ENCODE data around the gene ALX4. TPM values are rescaled to one million over a fixed set of nuclear protein-coding genes. Genes with fewer than 3 reads are reported as not detected.

Gene ALX4
- polyA plus RNA-seq, 1 donor from 2014 or later: not detected

DNA sequence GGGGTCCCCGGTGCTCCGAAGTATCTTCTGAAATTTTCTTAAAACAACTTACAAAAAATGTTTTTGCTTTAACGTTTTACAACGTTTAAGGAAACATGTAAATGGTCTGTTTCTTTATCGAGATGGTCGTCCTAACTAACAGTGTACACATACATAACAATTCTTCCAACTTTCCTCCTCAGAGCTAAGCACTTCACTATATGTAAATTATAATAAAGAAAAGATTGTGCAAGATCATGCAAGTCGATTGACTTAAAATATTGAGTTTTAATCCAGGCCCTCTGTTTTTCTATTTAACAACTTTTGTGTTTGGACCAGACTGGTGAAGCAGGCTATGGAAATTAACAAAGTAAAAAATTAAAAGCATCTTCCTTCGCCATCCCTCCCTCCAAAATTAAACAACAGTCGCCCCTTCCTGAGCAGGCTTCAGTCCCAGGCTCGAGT, 4.9 kb downstream of the ALX4 start:
- Mint-ChIP-seq H3K9me3 (no peaks in the 10 kb centered on the region), H3K36me3 (no peaks in the 10 kb centered on the region), H3K4me1 (peaks cover 9 to 16% (median 15%) of the 10 kb centered on the region in 3 donors), H3K27me3 (peaks cover 69% of the 10 kb centered on the region), H3K27ac (peak overlapping the region; percentile 49 to 82 (median 79)), H3K4me3 (peak overlapping the region; percentile 85 to 94 (median 94))

DNA sequence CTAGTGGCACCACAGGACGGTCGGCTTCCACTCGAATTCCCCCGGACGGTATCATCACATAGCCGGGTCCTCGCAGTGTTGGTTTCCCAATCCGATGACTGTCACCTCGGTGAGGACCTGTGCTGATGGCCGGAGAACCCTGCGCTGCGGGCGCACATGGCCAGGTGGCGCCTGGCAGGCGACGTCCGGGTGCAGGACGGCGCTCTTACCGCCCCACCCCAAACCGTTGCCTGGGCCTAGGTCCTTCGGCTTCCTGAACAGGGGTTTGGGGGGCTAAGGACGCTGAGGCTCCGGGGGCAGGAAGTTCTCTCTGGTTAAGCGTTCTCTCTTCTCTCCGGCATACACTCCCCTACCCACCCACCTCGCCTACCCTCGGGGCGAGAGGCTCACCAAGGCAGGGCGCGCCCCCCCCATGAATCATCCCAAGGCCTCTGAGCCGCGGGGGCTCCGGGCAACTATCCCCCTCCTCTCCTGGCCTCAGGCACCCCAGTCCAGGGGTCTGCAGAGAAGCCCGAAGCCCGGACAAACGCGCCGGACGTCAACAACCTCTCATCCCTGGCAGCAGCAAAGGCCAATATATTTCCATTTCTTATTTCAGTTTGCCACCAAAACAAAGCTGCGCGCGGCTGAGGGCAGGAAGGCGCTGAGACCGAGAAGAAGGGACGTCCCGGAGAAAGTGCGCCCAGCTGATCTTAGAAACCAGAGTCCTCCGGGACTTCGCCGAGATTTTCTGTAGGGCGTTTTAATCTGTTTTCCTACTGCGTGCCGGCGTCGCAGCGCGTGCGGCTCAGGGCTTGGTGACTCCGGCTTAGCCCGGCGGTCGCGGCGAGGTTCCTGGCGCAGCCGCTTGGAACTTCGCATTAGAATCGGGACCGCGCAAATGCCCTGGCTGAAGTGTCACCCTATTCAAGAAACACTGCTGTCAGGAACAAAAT, 5.6 kb downstream of the ALX4 start:
- peaks cover 73% of the 10 kb centered on the region for H3K27me3 Mint-ChIP-seq
- peak overlapping the region; percentile 85 to 94 (median 94) for H3K4me3 Mint-ChIP-seq
- H3K27ac Mint-ChIP-seq: peak overlapping the region; percentile 49 to 79 (median 70)

DNA sequence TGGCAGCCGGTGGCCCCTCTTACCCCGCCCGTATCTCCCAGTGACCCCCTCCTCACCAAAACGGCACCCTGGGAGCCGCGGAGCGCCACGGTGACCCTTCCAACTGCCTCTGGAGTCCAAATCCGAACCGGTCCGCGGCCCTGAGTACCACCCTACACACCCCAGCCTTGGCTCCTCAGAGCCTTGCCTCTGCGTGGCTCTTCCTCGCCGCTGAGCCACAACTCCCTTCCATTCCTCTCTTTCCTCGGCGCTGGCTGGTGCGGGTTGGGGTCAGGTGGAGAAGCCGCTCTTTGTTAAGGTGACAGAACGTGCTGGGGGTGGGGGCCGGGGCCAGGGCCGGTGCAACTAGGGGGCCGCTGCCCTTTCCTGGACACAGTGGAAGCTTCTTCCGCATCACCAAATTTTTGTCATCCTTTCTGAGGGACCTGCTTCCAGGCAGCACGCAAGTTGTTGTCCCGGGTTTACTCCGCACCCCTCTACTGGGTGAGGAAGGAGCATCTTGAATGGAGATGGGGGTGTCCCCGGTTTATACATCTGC, 6.5 kb downstream of the ALX4 start:
- Mint-ChIP-seq H3K4me1 (peaks cover 9 to 16% (median 13%) of the 10 kb centered on the region in 3 donors), H3K4me3 (no peak overlapping the region), H3K27ac (peak overlapping the region in 2 of 3 donors; percentile 31 to 45)

More for the DNA sequence above, 5.6 kb downstream of the ALX4 start:
- Mint-ChIP-seq H3K36me3 (no peaks in the 10 kb centered on the region), H3K4me1 (peaks cover 9 to 16% (median 15%) of the 10 kb centered on the region in 3 donors), H3K9me3 (no peaks in the 10 kb centered on the region)

DNA sequence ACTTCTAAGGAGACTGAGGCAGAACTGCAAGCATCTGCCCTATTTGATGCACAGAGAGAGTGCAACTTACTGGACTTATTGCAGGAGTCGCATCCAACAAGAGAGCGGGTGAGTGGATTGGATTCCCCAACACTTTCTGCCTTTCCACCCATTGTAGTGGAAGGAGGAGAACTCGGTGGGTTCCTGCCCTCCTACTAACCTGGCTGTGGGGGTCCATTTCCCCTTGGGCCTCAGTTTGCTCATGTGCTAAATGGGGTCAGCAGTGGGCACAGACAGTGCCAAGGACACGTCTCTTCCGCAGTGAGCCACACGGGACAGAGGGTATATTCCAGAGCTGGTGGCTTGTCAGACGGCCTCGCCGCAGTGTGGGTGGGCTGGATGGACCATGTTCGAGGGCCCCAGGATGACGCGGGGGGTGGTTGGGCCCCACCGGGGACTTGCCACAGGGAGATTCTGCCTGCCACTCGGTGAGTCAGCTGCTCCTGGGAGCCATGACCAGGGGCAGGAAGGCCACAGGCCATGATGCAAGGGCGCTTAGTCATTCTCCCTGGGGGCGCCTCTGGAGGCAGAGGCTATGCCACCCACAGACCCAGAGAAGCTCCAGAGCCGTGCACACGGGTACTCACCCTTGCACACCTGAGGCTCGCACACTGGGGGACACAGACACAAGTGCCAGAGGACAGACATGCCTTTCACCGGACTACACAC, 8.2 kb downstream of the ALX4 start:
- Mint-ChIP-seq H3K4me3 (no peak overlapping the region), H3K4me1 (peaks cover 6 to 15% (median 13%) of the 10 kb centered on the region in 3 donors), H3K27me3 (peaks cover 63% of the 10 kb centered on the region), H3K36me3 (no peaks in the 10 kb centered on the region), H3K9me3 (no peaks in the 10 kb centered on the region), H3K27ac (peak overlapping the region in 1 of 3 donors; percentile 78)

More for the DNA sequence above, 6.5 kb downstream of the ALX4 start:
- no peaks in the 10 kb centered on the region for H3K9me3 Mint-ChIP-seq
- no peaks in the 10 kb centered on the region for H3K36me3 Mint-ChIP-seq
- peaks cover 75% of the 10 kb centered on the region for H3K27me3 Mint-ChIP-seq

DNA sequence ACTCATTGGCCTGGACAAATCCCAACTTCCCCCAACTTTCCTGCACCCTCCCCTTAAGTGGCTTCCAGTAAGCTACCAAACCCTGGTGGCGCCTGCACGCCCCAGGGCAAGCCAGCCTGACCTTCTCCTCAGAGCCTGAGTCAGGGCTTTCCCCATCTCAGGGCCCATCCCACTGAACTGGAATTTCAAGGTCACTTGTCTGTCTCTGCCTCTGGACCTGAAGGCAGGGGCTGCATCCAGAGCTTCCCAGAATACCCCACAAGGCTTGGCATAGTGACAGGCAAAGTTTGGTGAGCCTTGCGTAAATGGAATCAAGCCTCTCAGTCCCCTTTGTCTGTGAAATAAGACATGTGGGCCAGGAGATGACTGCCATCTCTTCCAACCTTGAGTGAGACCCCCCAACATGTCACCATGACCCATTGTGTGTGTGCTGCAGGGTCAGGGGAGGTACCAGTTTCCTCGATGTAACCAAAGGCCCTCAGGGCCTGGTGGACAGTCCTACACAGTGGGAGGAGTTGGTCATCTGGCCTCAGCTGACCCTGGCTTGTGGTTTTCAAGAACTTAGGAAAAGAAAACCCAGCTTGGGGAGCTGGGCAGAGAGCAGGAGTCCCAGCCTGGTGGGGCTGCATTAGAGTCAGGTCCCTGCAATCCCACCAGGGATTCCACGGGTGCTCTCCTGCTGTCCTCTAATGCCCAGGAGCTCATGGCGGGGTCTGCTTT, 8.9 kb downstream of the ALX4 start:
- H3K27me3 Mint-ChIP-seq: peaks cover 56% of the 10 kb centered on the region
- H3K36me3 Mint-ChIP-seq: no peaks in the 10 kb centered on the region
- no peak overlapping the region for H3K4me3 Mint-ChIP-seq
- H3K27ac Mint-ChIP-seq: no peak overlapping the region
- H3K4me1 Mint-ChIP-seq: peaks cover 6 to 13% (median 13%) of the 10 kb centered on the region in 3 donors
- no peaks in the 10 kb centered on the region for H3K9me3 Mint-ChIP-seq

DNA sequence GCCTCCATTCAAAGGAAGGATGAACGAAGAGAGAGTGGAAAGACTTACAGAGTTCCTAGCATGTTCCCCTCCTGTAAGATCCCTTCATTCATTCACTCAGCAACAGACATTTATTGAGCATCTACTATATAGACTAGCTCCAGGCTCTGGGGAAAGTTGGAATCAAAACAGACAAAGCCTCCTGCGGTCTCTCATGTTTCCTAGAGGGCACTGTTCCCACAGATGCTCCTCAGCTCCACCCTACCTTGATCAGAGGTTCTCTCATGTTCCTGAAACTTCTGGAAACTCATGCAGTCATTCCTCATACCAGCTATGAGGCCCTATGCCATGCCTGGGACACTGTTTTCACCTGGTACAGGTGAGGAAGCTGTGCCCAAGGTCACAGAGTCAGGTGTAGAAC, 11.1 kb downstream of the ALX4 start:
- no peaks in the 10 kb centered on the region for H3K36me3 Mint-ChIP-seq
- H3K9me3 Mint-ChIP-seq: no peaks in the 10 kb centered on the region
- H3K27ac Mint-ChIP-seq: peak overlapping the region in 1 of 3 donors; percentile 79
- H3K4me3 Mint-ChIP-seq: no peak overlapping the region
- H3K27me3 Mint-ChIP-seq: peaks cover 36% of the 10 kb centered on the region
- H3K4me1 Mint-ChIP-seq: peaks cover 0 to 2% (median 0%) of the 10 kb centered on the region in 3 donors

DNA sequence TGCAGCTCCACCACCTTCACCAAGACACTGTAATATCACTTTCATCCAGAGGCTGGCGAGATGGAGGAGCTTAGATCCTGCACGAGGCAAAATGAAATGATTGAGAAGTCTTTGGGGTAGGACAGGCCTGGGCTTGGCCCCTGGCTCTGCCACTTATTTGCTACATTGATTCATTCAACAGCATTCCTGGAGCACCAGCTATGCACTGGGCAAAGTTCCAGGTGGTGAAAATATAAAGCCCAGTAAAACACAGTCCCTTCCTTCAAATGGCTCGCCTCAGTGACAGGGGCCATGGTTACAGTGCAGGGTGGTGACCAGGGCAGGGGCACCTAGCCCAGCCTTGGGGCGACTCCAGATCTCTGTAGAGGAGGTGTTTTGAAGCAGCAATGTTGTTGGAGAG, 19.7 kb downstream of the ALX4 start:
- no peaks in the 10 kb centered on the region for H3K36me3 Mint-ChIP-seq
- no peaks in the 10 kb centered on the region for H3K9me3 Mint-ChIP-seq
- no peak overlapping the region for H3K4me3 Mint-ChIP-seq
- peaks cover 17% of the 10 kb centered on the region for H3K27me3 Mint-ChIP-seq
- no peak overlapping the region for H3K27ac Mint-ChIP-seq
- no peaks in the 10 kb centered on the region for H3K4me1 Mint-ChIP-seq

DNA sequence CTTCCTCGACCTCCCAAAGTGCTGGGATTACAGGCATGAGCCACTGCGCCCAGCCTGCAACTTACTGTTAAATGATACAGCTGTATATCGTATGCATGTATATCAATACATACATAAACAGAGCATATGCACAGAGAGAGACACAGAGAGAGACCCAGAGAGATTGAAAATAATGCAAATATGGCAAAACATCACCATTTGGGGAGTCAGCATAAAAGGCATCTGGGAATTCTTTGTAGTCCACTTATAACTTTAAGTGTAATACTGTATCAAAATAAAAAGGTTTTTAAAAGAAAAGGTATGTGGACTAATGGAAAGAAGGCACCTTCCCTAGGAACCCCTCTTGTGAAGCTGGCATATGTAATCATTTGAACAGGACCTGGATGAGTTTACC, 21.8 kb downstream of the ALX4 start:
- H3K27me3 Mint-ChIP-seq: peaks cover 15% of the 10 kb centered on the region
- H3K27ac Mint-ChIP-seq: no peak overlapping the region
- H3K4me1 Mint-ChIP-seq: no peaks in the 10 kb centered on the region
- no peaks in the 10 kb centered on the region for H3K9me3 Mint-ChIP-seq
- H3K36me3 Mint-ChIP-seq: no peaks in the 10 kb centered on the region
- no peak overlapping the region for H3K4me3 Mint-ChIP-seq

DNA sequence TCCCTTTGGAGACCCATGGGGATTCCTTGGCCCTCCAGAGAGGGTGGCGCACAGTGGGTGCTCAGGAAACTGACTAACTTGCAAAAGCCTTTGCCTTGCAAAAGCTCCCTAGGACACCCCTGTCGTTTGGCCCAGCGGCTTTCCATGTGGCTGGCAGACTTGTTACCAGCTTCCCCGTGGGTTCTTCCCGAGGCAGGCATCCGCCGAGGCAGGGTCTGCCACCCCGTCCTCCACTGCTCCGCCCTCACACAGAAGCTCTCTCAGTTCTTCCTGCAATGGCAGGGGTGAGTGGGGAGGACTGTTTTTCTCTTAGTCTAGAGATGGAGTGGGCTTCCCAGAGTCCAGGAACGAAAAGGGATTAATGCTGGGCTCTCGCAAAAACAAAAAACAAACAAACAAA, 23.0 kb downstream of the ALX4 start:
- no peak overlapping the region for H3K27ac Mint-ChIP-seq
- H3K27me3 Mint-ChIP-seq: peaks cover 13% of the 10 kb centered on the region
- H3K4me1 Mint-ChIP-seq: no peaks in the 10 kb centered on the region
- no peaks in the 10 kb centered on the region for H3K9me3 Mint-ChIP-seq
- no peaks in the 10 kb centered on the region for H3K36me3 Mint-ChIP-seq
- no peak overlapping the region for H3K4me3 Mint-ChIP-seq

DNA sequence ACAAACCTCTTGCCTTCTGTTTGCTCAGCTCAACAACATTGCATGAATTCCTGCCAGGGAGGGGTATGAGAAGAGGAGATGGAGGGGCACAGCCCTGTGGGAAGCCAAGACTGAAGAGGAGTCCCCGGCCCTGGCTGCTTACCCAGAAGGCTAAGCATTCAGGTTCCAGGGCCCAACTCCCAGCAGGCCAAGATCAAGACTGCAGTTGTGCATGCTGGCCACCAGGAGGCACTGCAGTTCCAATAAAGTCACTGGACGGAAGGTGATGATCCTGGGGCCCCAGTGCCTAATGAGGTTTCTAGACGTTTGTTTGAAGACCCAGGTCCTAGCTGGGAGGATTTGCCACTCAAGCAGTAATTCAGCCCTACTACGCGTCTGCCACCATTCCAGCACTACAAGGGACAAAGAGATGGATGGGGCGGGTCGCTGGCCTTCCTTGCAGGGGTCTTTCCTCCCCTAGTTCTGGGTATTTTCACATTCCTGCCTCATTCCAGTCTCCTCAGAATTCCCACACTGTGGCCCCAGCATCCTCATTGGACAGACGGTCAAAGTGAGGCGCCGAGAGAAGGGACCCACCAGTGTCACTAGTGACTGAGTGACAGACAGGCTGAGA, 23.6 kb downstream of the ALX4 start:
- H3K4me1 Mint-ChIP-seq: no peaks in the 10 kb centered on the region
- H3K9me3 Mint-ChIP-seq: no peaks in the 10 kb centered on the region
- no peaks in the 10 kb centered on the region for H3K36me3 Mint-ChIP-seq
- H3K27ac Mint-ChIP-seq: no peak overlapping the region
- H3K27me3 Mint-ChIP-seq: peaks cover 12% of the 10 kb centered on the region
- no peak overlapping the region for H3K4me3 Mint-ChIP-seq

DNA sequence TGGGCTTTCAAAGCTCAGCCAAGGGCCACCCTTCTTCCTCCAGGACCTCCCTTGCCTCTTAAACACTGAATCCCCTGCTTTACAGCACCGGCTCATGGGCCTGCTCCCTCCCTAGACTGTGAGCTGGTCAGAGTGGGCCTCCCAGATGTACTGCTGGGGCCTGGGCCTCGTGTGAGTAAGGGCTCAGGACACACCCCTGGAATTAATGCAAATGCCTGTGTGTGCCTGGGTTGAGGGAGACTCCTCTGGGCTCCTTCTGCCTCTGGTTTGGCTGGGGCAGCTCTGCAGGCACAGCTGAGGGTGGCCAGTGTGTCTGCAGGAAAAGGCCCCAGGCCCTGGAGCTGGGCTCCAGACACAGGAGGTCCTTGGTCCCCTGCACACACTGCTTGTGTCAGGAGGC, 24.2 kb downstream of the ALX4 start:
- H3K4me1 Mint-ChIP-seq: no peaks in the 10 kb centered on the region
- H3K9me3 Mint-ChIP-seq: no peaks in the 10 kb centered on the region
- H3K27me3 Mint-ChIP-seq: peaks cover 16% of the 10 kb centered on the region
- H3K36me3 Mint-ChIP-seq: no peaks in the 10 kb centered on the region
- no peak overlapping the region for H3K27ac Mint-ChIP-seq
- no peak overlapping the region for H3K4me3 Mint-ChIP-seq

DNA sequence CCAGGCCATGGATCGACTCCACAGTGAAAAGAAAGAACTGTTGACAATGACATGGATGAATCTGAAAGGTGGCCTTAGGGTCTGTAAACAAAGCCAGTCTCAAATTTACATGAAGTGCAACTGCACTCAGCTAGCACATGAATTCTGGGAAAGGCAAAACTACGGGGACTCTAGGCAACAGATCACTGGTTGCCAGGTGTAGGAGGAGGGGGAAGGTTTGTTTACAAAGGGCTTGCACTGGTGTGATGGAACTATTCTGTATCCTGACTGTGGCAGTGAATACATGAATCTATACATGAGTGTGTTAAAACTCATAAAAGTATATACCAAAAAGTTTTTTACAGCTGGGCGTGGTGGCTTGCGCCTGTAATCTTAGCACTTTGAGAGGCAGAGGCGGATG, 27.3 kb downstream of the ALX4 start:
- H3K4me1 Mint-ChIP-seq: no peaks in the 10 kb centered on the region
- H3K4me3 Mint-ChIP-seq: no peak overlapping the region
- no peaks in the 10 kb centered on the region for H3K9me3 Mint-ChIP-seq
- H3K27ac Mint-ChIP-seq: peak overlapping the region in 1 of 3 donors; percentile 17
- peaks cover 10% of the 10 kb centered on the region for H3K27me3 Mint-ChIP-seq
- no peaks in the 10 kb centered on the region for H3K36me3 Mint-ChIP-seq

DNA sequence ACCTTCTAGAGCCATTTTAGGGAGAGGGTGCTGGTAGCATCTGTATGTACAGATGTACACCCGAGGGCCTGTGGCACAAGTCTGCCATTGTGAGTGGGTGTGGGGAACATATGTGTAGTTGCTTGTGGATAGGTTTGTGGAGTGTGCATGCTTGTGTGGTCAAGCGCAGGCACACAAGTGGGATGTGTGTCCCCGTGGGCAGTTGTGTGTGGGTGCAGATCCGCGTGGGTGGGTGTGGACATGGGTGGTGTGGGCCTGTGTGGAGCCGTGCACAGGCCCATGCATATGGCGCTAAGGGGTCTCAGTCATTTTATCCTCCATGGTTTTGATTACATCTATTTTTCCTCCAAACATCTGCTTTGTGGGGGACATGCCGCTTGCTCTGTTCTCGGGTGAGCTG, 28.8 kb downstream of the ALX4 start:
- H3K4me1 Mint-ChIP-seq: no peaks in the 10 kb centered on the region
- H3K27me3 Mint-ChIP-seq: peaks cover 7% of the 10 kb centered on the region

DNA sequence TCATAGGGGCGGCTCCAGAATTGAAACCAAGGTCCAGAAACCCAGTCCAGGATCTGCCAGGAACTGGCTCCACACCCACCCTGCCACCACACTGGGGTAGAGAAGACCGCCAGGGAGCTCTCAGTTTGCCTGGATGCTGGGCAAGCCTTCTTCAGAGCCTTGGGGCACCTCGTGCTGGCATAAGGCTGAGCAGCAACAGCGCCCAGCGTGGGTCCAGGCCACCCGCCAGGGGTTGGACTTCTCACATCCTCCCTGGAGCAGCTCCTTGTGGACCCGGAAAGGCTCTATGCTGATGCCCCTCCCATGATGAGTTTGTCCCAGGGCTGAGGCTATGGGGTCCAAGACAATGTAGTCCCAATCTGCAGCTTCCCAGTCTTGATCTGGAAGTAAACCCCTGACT, 29.7 kb downstream of the ALX4 start:
- H3K4me1 Mint-ChIP-seq: no peaks in the 10 kb centered on the region
- H3K9me3 Mint-ChIP-seq: no peaks in the 10 kb centered on the region
- no peak overlapping the region for H3K27ac Mint-ChIP-seq
- H3K4me3 Mint-ChIP-seq: no peak overlapping the region
- H3K36me3 Mint-ChIP-seq: no peaks in the 10 kb centered on the region
- H3K27me3 Mint-ChIP-seq: peaks cover 7% of the 10 kb centered on the region

More for the DNA sequence above, 28.8 kb downstream of the ALX4 start:
- Mint-ChIP-seq H3K4me3 (no peak overlapping the region), H3K36me3 (no peaks in the 10 kb centered on the region), H3K9me3 (no peaks in the 10 kb centered on the region), H3K27ac (peak overlapping the region in 1 of 3 donors; percentile 4)
